Measurements from ENCODE around the gene KRTAP10-5.
"Not testable (repeated sequence)": the region's sequence is repeated elsewhere in the genome, so short reads cannot be mapped to it uniquely, and the experiment has no call there.

Gene KRTAP10-5

GRCh38 chr21:44571296-44571695, 9.1 kb downstream of the KRTAP10-5 start:
- no peak for DNase-seq

DNA sequence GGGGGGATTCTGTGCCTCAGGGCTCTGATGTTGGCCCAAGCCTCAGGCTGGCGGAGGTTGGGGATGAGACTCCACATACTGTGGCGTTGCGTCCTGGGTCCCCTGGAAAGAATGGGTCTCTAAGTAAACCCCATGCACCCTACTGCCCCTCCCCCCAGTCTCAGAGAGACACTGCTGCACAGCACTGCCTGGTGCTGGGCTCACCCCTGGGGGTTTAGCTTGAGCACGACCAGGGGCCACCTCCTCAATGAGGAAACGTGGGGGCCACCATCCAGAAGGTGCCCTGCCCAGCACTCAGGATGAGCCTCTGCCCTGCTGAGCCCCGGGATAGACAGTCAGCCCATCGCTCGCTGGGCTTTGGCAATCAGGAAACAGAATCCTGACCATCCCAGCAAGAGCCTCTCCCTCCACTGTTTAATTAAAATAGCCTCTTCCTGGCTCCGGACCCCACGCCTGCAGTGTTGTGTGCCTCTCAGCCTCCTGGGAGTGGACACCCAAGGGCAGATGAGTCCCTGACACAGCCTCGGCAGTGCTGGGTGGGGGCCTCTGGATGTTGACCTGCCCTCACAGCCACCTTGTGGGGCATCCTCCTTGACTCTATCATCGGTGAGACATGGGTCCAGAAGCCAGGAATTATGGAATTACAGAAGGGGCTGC, 10.4 kb downstream of the KRTAP10-5 start:
- DNase-seq: no peak

DNA sequence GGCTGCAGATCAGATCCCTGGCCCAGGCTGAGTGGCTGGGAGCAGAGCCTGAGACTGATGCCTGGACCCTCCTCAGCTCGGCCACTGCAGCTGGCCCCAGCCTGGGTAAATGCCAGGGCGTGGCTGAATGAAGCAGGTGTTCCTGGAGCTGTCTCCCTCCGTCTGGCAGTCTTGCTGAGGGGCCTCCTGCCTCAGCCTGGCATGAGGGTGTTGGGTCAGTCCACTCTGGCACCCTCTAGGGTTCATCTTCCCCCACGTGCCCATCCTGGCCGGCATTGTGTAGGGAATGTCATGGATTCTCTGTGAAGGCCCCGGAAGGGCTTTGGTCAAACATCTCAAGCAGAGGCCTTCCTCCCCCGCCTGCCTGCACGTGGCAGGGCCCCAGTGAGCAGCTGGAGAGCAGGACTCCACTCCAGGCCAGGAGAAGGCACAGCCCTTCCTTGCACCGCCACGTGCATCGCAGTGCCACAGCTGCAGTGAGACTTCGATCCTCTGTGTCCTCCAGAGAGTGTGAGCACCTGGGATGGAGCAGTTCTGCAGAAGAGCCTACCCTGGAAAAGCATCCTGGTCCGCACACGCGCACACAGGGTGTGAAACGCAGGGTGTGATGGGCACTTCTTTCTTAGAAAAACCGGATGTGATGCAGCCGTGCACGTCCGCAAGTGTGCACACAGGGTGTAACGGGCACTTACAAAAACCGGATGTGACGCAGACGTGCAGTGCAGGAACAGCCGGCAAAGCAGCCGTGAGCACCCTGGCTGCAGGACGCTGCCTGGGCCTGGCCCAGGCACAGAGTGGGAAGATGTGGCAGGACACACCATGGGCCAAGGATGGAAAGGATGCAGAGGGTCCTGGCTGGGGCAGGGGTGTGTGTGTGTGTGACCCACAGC, 11.5 kb downstream of the KRTAP10-5 start:
- no peak for DNase-seq

GRCh38 chr21:44568261-44568660, 12.1 kb downstream of the KRTAP10-5 start:
- DNase-seq: no peak

- no peak for DNase-seq
Observed at GRCh38 chr21:44567481-44568171, 12.8 kb downstream of the KRTAP10-5 start.

DNA sequence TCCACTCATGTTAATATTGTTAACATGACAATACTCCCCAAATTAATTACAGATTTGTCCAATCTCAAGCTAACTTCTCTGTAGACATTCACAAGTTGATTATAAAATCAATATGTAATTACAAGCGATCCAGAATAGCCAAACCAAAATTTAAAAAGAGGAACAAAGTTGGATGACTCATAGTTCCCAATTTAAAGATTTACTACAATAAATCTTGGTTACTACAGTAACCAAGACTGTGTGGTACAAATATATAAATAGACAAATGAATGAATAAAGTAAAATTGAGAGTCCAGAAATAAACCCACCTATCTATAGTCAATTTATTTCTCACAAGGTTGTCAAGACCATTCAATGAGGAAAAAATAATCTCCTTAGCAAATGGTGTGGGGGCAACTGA, 14.0 kb downstream of the KRTAP10-5 start:
- no peak for DNase-seq

DNA sequence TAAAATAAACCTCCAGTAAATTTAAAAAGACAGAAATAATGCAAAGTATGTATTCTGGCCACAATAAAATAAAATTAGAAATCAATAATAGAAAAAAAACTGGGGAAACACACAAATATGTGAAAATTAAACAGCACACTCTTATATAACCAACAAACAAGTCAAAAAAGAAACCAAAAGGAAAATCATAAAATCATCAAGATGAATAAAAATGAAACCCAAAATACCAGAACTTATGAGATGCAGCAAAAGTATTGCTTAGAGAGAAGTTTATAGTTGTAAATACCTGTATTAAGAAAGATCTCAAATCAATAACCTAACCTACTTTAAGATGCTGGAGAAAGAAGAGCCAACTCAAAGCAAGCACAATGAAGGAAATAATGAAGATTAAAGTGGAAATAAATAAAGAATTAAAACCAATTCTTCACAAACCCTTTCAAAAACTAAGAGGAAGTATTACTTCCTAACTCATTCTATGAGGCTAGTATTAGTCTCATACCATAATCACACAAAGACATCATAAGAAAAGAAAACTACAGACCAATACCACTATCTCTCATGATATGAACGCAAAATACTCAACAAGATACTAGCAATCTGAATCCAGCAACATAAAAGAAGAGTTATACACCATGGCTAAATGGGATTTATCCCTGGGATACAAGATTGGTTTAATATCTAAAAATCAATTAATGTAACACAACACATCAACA, 15.4 kb downstream of the KRTAP10-5 start:
- no peak for DNase-seq

DNA sequence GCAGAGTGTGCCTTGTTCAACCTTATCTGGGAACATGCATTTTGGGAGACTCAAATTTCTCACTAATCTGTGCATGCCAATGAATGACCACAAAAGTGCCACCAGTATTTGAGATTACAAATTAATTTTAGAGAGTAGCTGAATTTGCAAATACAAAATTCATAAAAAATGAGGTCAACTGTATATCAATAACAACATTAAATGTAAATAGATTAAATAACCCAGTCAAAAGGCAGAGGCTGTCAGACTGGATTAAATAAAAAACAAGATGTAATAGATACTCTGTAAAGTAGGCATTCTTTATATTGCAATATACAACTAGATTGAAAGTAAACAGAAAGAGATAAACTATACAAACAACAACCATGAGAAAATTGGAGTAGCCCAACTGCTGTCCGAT, 16.3 kb downstream of the KRTAP10-5 start:
- DNase-seq: no peak

GRCh38 chr21:44558695-44559094, 21.7 kb downstream of the KRTAP10-5 start, which contains the start of gene KRTAP10-3:
TSS of gene KRTAP10-3 (minus strand) at chr21:44558795. CDS start at chr21:44558715, 80 bp downstream.
- no peak for DNase-seq

- DNase-seq: not testable (repeated sequence)
Observed at GRCh38 chr21:44558329-44558675, 22.1 kb downstream of the KRTAP10-5 start.

DNA sequence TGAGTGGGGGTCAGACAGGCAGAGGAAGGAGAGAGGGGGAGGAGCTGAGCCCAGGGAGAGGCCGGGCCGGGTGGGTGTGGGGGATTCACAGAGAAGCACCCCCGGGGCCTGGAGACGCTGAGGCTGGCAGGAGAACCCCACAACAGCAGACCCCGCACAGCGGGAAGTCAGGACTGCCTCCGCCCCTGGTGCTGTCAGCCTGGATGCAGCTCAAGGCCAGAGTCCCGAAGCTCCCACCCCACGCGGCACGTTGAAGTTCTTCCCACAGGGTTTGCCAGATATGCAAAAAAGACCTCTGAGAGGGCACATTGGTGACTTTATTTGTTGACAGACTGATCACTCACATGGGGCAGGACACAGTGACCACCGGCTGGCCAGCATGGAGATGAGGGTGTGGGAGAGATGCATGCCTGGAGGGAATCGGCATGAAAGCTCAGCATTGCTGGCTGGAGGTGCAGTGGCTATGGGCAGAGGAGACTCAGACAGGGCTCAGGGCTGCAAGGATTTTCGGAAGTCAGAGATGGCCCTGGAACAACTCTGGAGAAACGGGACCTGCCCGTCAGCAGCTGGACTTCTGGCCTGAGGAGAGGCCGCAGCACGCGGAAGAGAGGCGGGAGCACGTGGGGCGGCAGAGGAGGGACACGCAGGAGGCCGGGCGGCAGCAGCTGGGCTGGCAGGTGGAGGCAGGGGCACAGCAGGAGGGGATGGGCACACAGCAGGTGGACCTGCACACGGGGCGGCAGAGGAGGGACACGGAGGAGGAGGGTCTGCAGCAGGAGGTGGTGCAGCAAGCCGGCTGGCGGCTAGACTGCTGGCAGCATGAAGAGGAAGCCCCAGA, 22.7 kb downstream of the KRTAP10-5 start:
- no peak for DNase-seq

DNA sequence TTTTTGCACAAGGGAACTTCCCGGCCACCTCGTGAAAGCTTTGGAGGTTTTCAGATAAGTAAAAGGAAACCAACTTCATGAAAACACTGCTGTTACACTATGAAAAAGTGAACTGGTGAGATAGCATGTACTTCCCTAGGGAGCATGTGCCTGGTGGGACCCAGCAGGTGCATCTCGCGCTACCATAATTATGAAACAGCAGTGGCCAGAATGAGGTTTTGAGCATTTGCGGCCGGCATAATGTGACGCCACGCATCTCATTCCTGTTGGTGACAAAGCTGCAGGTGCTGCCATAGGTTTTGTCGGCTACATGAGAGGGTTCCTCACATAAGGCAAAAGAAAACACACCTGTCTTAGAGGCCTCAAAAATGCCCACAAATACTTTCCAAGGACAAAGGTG, 23.5 kb downstream of the KRTAP10-5 start:
- DNase-seq: no peak

DNA sequence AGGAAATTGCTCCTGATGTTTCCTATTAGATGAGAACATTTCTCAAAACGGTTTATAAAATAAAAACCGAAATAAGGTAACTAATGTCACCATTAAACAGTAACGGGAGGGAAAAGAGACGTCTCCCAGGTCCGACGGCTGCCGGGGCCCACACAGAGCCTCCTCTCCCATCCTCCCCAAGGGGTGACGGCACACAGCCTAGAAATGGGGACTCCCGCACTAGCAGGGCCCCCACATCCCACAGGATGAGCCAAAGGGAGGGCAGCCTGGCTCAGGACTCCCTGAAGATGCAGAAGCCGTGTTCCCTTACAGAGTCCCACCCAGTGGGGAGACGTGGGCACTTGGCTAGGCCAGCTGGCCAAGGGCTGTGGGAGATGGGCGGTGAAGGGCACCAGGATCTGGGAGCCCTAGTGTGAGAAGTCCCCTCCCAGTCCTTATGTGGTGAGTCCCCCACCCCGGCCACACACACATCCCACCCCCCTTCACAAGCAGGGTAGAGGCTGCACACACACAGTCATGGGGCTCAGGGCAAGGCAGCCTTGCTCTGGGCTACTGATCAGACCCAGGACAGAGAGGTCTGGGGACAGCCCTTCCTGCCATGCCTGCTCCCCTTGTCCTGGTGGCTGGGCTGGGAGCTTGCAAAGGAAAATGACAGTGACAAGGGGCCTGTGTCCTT, 25.1 kb downstream of the KRTAP10-5 start:
- no peak for DNase-seq

GRCh38 chr21:44552681-44553080, 27.7 kb downstream of the KRTAP10-5 start:
- no peak for DNase-seq

DNA sequence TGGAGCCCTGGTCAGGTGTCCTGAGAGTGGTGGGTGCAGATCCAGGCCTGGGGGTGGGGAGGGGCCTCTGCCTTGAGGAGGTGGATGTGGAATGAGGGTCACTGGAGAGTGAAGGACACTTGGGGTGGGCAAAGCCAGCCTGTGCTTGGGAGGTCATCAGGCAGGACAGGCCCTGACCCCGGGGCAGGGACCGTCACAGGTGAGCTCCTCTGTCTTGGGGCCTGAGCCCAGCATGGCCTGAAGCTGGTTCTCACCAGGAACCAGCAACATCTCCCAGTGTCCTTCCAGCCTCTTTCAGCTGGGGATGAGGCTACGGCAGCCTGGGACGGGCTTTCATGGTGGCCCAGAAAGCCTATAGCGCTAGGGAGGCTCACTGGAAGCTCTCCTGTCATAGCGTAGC, 28.3 kb downstream of the KRTAP10-5 start:
- DNase-seq: no peak

GRCh38 chr21:44551340-44551961, 29.0 kb downstream of the KRTAP10-5 start, which contains the start of gene KRTAP10-2:
TSS of gene KRTAP10-2 (minus strand) at chr21:44551505. CDS start at chr21:44551458, 47 bp downstream.
- DNase-seq: no peak

DNA sequence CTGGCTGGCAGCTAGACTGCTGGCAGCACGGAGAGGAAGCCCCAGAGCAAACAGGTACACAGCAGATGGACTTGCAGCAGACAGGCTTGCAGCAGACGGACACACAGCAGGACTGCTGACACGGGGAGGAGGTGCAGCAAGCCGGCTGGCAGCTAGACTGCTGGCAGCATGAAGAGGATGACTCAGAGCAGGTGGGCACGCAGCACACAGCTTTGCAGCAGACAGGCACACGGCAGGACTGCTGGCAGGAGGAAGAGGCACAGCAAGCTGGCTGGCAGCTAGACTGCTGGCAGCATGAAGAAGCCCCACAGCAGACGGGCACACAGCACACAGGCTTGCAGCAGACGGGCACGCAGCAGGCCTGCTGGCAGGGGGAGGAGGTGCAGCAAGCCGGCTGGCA, 29.6 kb downstream of the KRTAP10-5 start:
- no peak for DNase-seq

DNA sequence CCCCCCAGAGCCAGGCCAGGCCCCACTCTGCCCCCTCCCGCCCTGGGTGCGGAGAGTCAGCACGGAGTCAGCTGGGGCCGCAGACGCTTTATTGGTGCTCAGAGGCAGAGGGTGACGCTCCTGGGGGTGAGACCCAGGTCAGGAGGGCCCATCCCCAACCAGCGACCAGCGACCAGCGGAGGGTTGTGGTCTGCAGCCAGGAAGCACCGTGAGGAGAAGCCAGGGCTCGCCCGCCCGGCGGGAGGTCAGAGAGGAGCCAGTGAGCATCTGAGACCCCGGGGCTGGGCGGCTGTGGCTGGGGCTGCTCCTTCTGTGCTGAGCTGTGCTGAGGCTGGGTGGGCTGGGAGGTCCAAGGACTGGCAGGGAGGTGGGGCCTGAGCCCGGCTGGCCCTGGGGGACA, 30.1 kb downstream of the KRTAP10-5 start:
- DNase-seq: not testable (repeated sequence)

DNA sequence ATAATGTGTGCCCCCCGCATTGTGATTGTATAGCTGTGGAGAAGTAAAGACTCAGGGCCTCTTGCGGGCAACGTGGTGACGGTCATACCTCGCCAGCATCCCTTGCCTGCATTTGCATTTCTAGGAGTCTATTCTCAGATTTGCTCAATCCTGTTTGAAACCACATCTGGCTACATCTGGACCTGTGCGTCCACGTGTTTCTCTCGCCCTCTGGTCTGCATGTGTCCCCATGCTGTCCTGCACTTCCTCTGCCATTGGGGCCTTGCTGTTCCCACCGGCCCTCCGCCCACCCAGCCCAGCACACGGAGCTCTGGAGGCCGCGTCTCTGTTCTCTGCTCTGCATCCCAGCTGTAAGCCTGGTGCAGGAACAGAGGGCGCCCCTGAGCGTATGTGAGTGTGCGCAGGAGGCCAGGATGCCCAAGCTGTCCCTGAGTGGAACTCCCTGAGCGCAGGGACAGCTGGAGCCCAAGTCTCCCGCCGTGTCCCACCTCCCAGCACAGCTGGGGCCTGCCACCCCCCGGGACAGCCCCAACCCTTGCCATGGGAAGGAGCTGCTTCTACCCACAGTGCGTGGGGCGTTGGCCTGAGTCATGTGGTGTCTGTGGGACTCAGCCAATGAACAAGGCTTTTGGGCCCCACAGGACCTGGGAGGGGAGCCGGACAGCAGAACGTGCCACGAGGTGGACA, 30.7 kb downstream of the KRTAP10-5 start:
- no peak for DNase-seq

GRCh38 chr21:44548922-44549321, 31.5 kb downstream of the KRTAP10-5 start:
- no peak for DNase-seq
